T-helper 17 cell (primary cell): ENCODE measurements around the gene LANCL3. TPM values are rescaled to one million over a fixed set of nuclear protein-coding genes. Genes with fewer than 3 reads are reported as not detected.

Experiments
- ATAC-seq: fragments of 150-1000 bp; cut with Tn5 transposase; 2 replicates; pipeline ENCODE4 v1.10.0; 2021; ENCODE audit warnings: mild to moderate bottlenecking, moderate library complexity
- DNase-seq, 3 donors: peaks; one replicate each; pipeline versions ENCODE4 v3.0.0 to v3.0.0-alpha.2; 2020 to 2021
- H3K9me3 ChIP-seq: one replicate; pipeline ENCODE4 v1.7.0; 2013; ENCODE audit warnings: low read length, mild to moderate bottlenecking; ENCODE audit not compliant: control insufficient read depth, poor library complexity, severe bottlenecking
- H3K27ac Mint-ChIP-seq: one replicate; pipeline ENCODE4 v1.8.0; 2022; ENCODE audit warnings: mild to moderate bottlenecking, moderate library complexity, mixed read lengths
- H3K27me3 Mint-ChIP-seq: one replicate; pipeline ENCODE4 v1.8.0; 2022; ENCODE audit warnings: mixed read lengths
- H3K36me3 Mint-ChIP-seq: one replicate; pipeline ENCODE4 v1.8.0; 2022; ENCODE audit warnings: low read depth, mixed read lengths
- H3K4me1 Mint-ChIP-seq: one replicate; pipeline ENCODE4 v1.8.0; 2022; ENCODE audit warnings: mild to moderate bottlenecking, mixed read lengths
- H3K4me3 Mint-ChIP-seq: one replicate; pipeline ENCODE4 v1.8.0; 2022; ENCODE audit warnings: mild to moderate bottlenecking, moderate library complexity, mixed read lengths
- total RNA-seq, 4 donors: library from RNA in 2 of 4; stranded (reverse) in 2 of 4; gene quantifications; one replicate each; pipeline ENCODE4 v1.2.3 and lab custom pipeline; 2022 to 2026

LANCL3 gene
- total RNA-seq, 2 donors from 2014 or later = 0.45 to 3.9 TPM

DNA sequence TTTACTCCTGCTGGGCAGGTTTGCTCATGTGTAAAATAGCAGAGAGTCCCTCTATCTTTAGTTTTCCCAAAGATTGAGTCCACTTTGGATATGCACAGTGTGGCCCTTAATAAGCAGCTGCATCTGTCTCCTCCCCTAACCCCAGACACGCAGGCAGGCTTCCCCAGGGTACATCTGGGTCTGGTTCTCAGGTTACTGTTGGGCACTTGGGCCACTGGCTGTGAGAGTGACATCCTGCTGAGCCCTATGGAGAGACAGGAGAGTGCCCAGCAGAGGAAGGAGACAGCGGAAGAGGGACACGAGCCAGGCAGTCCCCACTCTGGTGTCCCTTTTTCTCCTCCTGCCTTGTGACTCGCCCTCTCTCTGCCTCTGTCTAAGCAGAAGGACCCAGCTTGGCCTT is 130.1 kb downstream of the LANCL3 start:
- no peaks in the 10 kb centered on the region for H3K36me3 Mint-ChIP-seq
- H3K27me3 Mint-ChIP-seq = no peaks in the 10 kb centered on the region
- DNase-seq = no peak
- no peak overlapping the region for H3K27ac Mint-ChIP-seq
- no peaks in the 10 kb centered on the region for H3K9me3 ChIP-seq
- ATAC-seq = no peak
- no peak overlapping the region for H3K4me3 Mint-ChIP-seq
- no peaks in the 10 kb centered on the region for H3K4me1 Mint-ChIP-seq

DNA sequence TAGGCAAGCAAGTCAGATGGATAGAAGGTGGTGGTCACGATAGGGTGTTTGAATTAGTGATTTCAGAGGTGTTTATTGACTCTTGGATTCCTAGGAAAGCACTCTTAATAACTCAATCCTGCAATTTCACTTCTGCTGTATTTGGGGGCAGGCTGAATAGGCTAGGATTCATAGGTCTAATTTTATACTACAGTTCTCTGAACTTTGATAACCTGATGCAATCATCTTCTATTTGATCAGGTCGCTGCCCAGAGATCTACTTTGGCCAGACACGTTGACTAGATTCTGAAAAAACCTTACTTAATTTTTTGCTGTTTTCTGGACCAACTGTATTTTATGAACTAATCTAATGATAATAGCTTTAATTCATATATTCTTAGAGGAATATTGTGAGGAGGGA is 140.5 kb downstream of the LANCL3 start:
- Mint-ChIP-seq H3K27me3 (no peaks in the 10 kb centered on the region), H3K4me3 (no peak overlapping the region), H3K36me3 (no peaks in the 10 kb centered on the region), H3K4me1 (no peaks in the 10 kb centered on the region), H3K27ac (no peak overlapping the region)
- DNase-seq = no peak
- no peak for ATAC-seq
- H3K9me3 ChIP-seq = no peaks in the 10 kb centered on the region

DNA sequence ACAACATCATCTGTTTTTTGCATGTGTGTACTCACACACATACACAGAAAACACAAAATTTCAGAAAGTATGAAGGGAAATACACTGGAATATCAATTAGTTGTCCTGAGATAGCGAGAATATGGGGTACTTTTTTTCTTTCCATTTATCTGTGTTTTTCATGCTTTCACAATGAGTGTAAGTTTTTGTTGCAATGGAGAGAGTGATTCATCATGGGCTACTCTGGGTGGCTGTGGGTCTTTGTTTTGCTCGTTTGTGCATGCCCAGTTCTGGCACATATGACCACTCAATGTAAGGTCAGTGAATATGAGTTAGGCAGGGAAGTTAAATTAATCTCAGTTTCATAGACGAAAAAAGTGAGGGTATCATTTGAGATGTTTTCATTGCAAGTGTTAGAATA is 141.0 kb downstream of the LANCL3 start:
- Mint-ChIP-seq H3K4me1 (no peaks in the 10 kb centered on the region), H3K27ac (no peak overlapping the region), H3K4me3 (no peak overlapping the region), H3K27me3 (no peaks in the 10 kb centered on the region), H3K36me3 (no peaks in the 10 kb centered on the region)
- ATAC-seq (no peak), DNase-seq (no peak)
- H3K9me3 ChIP-seq = no peaks in the 10 kb centered on the region

DNA sequence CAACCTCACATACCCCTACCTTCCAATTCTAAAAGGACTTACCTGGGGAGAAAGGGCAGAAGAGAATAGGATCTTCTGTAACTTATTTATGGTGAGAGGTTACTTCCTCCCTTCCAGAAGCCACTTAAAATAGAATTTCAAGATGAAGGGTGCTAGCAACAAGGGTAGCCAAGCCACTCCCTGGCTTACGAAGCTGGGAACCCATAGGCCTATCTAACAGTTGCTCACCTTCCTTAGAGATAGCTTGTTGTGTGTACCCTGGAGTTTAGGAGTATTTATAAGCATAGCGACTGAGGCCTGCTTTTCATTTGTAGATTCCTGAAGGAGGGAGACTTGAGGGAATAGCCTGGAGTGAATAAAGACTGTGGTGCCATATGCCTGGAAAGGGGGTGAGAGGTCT is 143.0 kb downstream of the LANCL3 start:
- Mint-ChIP-seq H3K4me1 (no peaks in the 10 kb centered on the region), H3K27me3 (no peaks in the 10 kb centered on the region)

DNA sequence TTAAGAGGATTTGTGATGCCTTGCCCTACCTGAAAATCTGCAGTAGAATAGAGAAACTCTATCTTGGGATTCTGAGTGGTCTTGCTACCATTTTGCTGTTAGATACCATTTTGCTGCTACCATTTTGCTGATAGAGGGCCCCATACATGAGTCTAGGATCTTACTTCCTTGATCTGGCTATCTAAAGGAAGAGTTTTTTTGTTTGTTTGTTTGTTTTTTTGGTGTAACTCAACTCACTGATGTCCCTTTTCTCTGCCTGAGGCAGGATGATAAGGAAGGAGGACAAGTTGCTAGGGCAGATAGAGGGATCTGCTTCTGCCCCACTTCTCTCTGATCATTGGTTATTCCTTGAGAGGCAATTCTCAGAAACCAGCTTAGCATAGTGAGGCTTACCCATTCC is 145.1 kb downstream of the LANCL3 start:
- H3K27me3 Mint-ChIP-seq = no peaks in the 10 kb centered on the region
- no peak overlapping the region for H3K4me3 Mint-ChIP-seq
- DNase-seq (no peak), ATAC-seq (no peak)
- no peaks in the 10 kb centered on the region for H3K4me1 Mint-ChIP-seq
- no peak overlapping the region for H3K27ac Mint-ChIP-seq
- no peaks in the 10 kb centered on the region for H3K36me3 Mint-ChIP-seq
- H3K9me3 ChIP-seq = no peaks in the 10 kb centered on the region

More for the DNA sequence above, 143.0 kb downstream of the LANCL3 start:
- H3K4me3 Mint-ChIP-seq = no peak overlapping the region
- ATAC-seq = no peak
- H3K36me3 Mint-ChIP-seq = no peaks in the 10 kb centered on the region
- H3K27ac Mint-ChIP-seq = no peak overlapping the region
- no peak for DNase-seq
- no peaks in the 10 kb centered on the region for H3K9me3 ChIP-seq

DNA sequence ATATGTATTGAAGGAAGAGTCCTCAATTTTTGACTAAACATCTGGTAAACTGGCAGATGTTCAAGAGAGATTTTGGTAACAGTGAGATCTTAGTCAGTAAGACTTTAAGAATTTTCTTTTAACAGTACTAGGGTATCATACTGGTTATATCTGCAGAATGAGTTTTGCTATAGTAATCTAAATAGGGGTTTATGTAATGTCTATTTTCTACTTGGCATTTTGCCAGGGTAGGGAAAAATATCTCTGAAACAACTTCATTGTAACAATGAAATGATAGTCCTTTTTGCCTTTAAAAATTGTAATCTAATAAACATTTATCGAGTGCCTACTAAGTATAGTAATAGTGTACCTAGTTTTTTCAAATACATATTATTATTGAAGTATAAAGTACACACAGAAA is 146.2 kb downstream of the LANCL3 start:
- Mint-ChIP-seq H3K27me3 (peaks cover 6% of the 10 kb centered on the region), H3K27ac (no peak overlapping the region), H3K36me3 (no peaks in the 10 kb centered on the region), H3K4me3 (no peak overlapping the region), H3K4me1 (no peaks in the 10 kb centered on the region)
- H3K9me3 ChIP-seq = no peaks in the 10 kb centered on the region
- no peak for DNase-seq
- no peak for ATAC-seq

DNA sequence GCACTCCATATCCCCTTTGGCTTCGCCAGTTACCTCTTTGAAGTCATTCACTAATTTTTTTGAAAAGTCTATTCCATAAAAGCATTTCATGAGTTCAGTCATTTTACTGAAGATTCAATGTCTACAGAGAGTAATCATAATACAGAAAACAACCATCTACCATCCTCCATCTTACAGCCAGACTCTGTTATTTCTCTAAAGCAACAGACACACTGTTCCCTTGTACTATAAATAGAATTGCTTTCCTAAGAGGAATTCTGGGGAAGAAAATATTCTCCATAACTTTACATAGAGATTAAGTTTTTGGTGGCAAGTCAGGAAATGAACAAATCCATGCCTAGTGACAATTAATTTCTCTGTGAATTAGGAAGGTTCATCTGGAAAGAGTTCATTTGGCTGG is 151.1 kb downstream of the LANCL3 start:
- no peak for ATAC-seq
- no peaks in the 10 kb centered on the region for H3K4me1 Mint-ChIP-seq
- H3K36me3 Mint-ChIP-seq = no peaks in the 10 kb centered on the region
- peaks cover 7% of the 10 kb centered on the region for H3K27me3 Mint-ChIP-seq
- H3K9me3 ChIP-seq = no peaks in the 10 kb centered on the region
- H3K4me3 Mint-ChIP-seq = no peak overlapping the region
- no peak overlapping the region for H3K27ac Mint-ChIP-seq
- DNase-seq = no peak

DNA sequence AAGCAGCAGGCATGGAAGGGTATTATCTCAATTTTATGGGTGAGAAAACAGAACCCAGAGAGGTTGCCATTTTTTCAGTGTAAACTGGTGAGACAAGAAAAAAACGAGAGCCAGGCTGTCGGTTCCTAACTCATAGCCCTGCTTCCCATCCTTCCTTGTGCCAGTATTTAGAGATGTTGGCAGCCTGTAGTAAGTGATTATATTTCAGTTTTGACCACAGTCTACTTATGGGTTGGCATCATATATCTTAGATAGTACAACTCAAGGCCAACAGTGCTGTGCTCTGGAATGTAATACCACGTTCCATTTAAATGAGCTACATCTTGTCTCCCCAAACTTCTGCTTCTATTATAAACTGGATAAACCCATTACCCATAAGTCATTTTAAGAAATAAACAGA is 154.9 kb downstream of the LANCL3 start:
- Mint-ChIP-seq H3K4me3 (no peak overlapping the region), H3K27ac (no peak overlapping the region), H3K36me3 (no peaks in the 10 kb centered on the region), H3K27me3 (peaks cover 11% of the 10 kb centered on the region), H3K4me1 (no peaks in the 10 kb centered on the region)
- DNase-seq = no peak
- no peaks in the 10 kb centered on the region for H3K9me3 ChIP-seq
- ATAC-seq = no peak

Other genes starting within 250 kb of the LANCL3 start
- gene PRRG1, start 222.3 kb upstream of the LANCL3 start, total RNA-seq = not detected
- gene XK, start 114.1 kb downstream of the LANCL3 start, total RNA-seq = 10 to 100 TPM in 1 of 2 donors, under 1 TPM in 1; 0.32 to 11.3 TPM
- 10 to 100 TPM in 1 of 2 donors, 1 to 10 TPM in 1; 2.3 to 15.5 TPM for gene CYBB, start 208.4 kb downstream of the LANCL3 start, total RNA-seq